CD14-positive monocyte (primary cell): ENCODE data around the gene RAB11FIP5. TPM values are rescaled to one million over a fixed set of nuclear protein-coding genes. Genes with fewer than 3 reads are reported as not detected.

Experiments
- DNase-seq, 3 donors: peaks; one replicate each; pipeline ENCODE4 v3.0.0-alpha.2; 2011 to 2022
- H2AFZ ChIP-seq: 2 replicates; pipeline ENCODE4 v1.6.0; 2012; ENCODE audit warnings: mild to moderate bottlenecking, low read depth, low read length, inconsistent platforms; ENCODE audit not compliant: insufficient read depth, poor library complexity, severe bottlenecking
- H3K27ac ChIP-seq, 2 donors: 1 replicate in 1 of 2; 2 replicates in 1 of 2; pipeline ENCODE4 v1.5.1; 2012 to 2013; ENCODE audit warnings: low read length in 2 of 2, control low read depth in 1 of 2, inconsistent platforms in 1 of 2, low read depth in 1 of 2, mild to moderate bottlenecking in 1 of 2
- H3K27me3 ChIP-seq, 2 donors: one replicate each; pipeline versions ENCODE4 v1.6.0 to v1.6.1; 2011 to 2013; ENCODE audit warnings: low read length in 2 of 2; ENCODE audit not compliant: control insufficient read depth in 2 of 2, insufficient read depth in 2 of 2
- H3K36me3 ChIP-seq, 2 donors: replicated peaks in 1 of 2; 1 replicate in 1 of 2; 2 replicates in 1 of 2; pipeline versions ENCODE4 v1.5.1 to v1.6.1; 2012 to 2013; ENCODE audit warnings: low read length in 2 of 2, control low read depth in 1 of 2, inconsistent platforms in 1 of 2, mild to moderate bottlenecking in 1 of 2; ENCODE audit not compliant: insufficient read depth in 2 of 2, control insufficient read depth in 1 of 2
- H3K4me1 ChIP-seq, 2 donors: 1 replicate in 1 of 2; 2 replicates in 1 of 2; pipeline versions ENCODE4 v1.5.1 to v1.6.1; 2012 to 2013; ENCODE audit warnings: low read length in 2 of 2, control low read depth in 1 of 2, inconsistent platforms in 1 of 2, mild to moderate bottlenecking in 1 of 2, moderate library complexity in 1 of 2; ENCODE audit not compliant: insufficient read depth in 2 of 2, control insufficient read depth in 1 of 2
- H3K4me2 ChIP-seq: replicated peaks from 2 replicates; pipeline ENCODE3; 2012; ENCODE audit warnings: low read length, moderate library complexity, mild to moderate bottlenecking; ENCODE audit not compliant: poor library complexity, severe bottlenecking; ENCODE audit errors: extremely low read depth
- H3K4me3 ChIP-seq, 3 experiments: fragments of 200-600 bp in 1 of 3; sonication (generic) in 1 of 3; replicated peaks in 1 of 3; 1 replicate in 2 of 3; 2 replicates in 1 of 3; pipeline ENCODE4 v1.5.1; 2011 to 2013; ENCODE audit warnings: low read length in 3 of 3, mild to moderate bottlenecking in 3 of 3, control low read depth in 2 of 3, low read depth in 2 of 3, inconsistent platforms in 1 of 3, moderate library complexity in 1 of 3
- H3K79me2 ChIP-seq: 2 replicates; pipeline ENCODE4 v1.6.0; 2012; ENCODE audit warnings: mild to moderate bottlenecking, control low read depth, inconsistent platforms, low read length, moderate library complexity; ENCODE audit not compliant: insufficient read depth
- H3K9ac ChIP-seq: 2 replicates; pipeline ENCODE4 v1.6.0; 2017; ENCODE audit warnings: low read length, mild to moderate bottlenecking; ENCODE audit not compliant: insufficient read depth, poor library complexity, severe bottlenecking
- H3K9me3 ChIP-seq, 2 donors: replicated peaks in 1 of 2; 1 replicate in 1 of 2; 2 replicates in 1 of 2; pipeline versions ENCODE4 v1.5.1 to v1.6.1; 2012 to 2013; ENCODE audit warnings: low read length in 2 of 2, control low read depth in 1 of 2; ENCODE audit not compliant: control insufficient read depth in 1 of 2, insufficient read depth in 1 of 2
- H4K20me1 ChIP-seq: 2 replicates; pipeline ENCODE4 v1.6.0; 2012; ENCODE audit warnings: mild to moderate bottlenecking, low read length, control low read depth, moderate library complexity; ENCODE audit not compliant: insufficient read depth
- H3K27ac Mint-ChIP-seq, 7 donors: one replicate each; pipeline ENCODE4 v1.8.0; 2020; ENCODE audit warnings: mild to moderate bottlenecking in 7 of 7, mixed read lengths in 7 of 7, moderate library complexity in 6 of 7, inconsistent platforms in 2 of 7
- H3K27me3 Mint-ChIP-seq, 3 donors: one replicate each; pipeline ENCODE4 v1.8.0; 2021 to 2022; ENCODE audit warnings: low read depth in 3 of 3, mild to moderate bottlenecking in 3 of 3, mixed read lengths in 3 of 3, moderate library complexity in 3 of 3, inconsistent platforms in 1 of 3
- H3K36me3 Mint-ChIP-seq, 2 donors: one replicate each; pipeline ENCODE4 v1.8.0; 2020; ENCODE audit warnings: mixed read lengths in 2 of 2, inconsistent platforms in 1 of 2, mild to moderate bottlenecking in 1 of 2
- H3K4me1 Mint-ChIP-seq: one replicate; pipeline ENCODE4 v1.8.0; 2020; ENCODE audit warnings: mild to moderate bottlenecking, mixed read lengths
- H3K4me3 Mint-ChIP-seq, 2 donors: one replicate each; pipeline ENCODE4 v1.8.0; 2020; ENCODE audit warnings: mild to moderate bottlenecking in 2 of 2, mixed read lengths in 2 of 2, moderate library complexity in 1 of 2
- H3K9me3 Mint-ChIP-seq, 7 donors: one replicate each; pipeline ENCODE4 v1.8.0; 2020 to 2022; ENCODE audit warnings: mixed read lengths in 7 of 7, mild to moderate bottlenecking in 6 of 7, moderate library complexity in 6 of 7, inconsistent platforms in 2 of 7
- WGBS: methylation state at CpG from one replicate; pipeline ENCODE4 v1.1.5; 2013; ENCODE audit warnings: missing lambda C conversion rate; ENCODE audit not compliant: insufficient coverage; 5-methylcytosine and 5-hydroxymethylcytosine counted together
- intact Hi-C, 2 donors: fragments of 100-400 bp; cut with micrococcal nuclease; formaldehyde crosslinking; loops; one replicate each; pipeline versions ENCODE4 v1.15.0 to v1.15.1; 2023
- polyA plus RNA-seq, 3 donors: library from polyadenylated mRNA; depleted of rRNA in 1 of 3; unstranded in 2 of 3; stranded (reverse) in 1 of 3; fragments of 300-500 nt in 2 of 3; fragments of >200 nt in 1 of 3; fragmentation: Illumina TruSeq in 2 of 3; gene quantifications; 1 replicate in 2 of 3; 2 replicates in 1 of 3; pipeline ENCODE4 v1.2.3, GENCODE V29; 2012 to 2021
- TF ChIP-seq, protein P1 (sequence below): fragments of 200-600 bp; IDR thresholded peaks from one replicate; pipeline ENCODE4 v1.8.0; 2022; ENCODE audit warnings: antibody characterized with exemption, mild to moderate bottlenecking

The RAB11FIP5 gene
- polyA plus RNA-seq, 3 donors: 0.57 to 0.93 (median 0.61) TPM

- Histone ChIP-seq H3K4me2 (no peak overlapping the region), H3K4me1 (peaks cover 12 to 33% of the 10 kb centered on the region in 2 donors), H2AFZ (no peak overlapping the region), H3K4me3 (no peak overlapping the region), H4K20me1 (no peaks in the 10 kb centered on the region), H3K79me2 (no peaks in the 10 kb centered on the region), H3K27me3 (peaks cover 37 to 59% of the 10 kb centered on the region in 2 donors), H3K36me3 (no peaks in the 10 kb centered on the region), H3K27ac (no peak overlapping the region), H3K9me3 (peaks cover 0 to 4% of the 10 kb centered on the region in 2 donors), H3K9ac (no peak overlapping the region)
- H3K36me3 Mint-ChIP-seq: peaks cover 3 to 12% of the 10 kb centered on the region in 2 donors
- peak overlapping the region in 2 of 7 donors; percentile 33 to 63 for H3K27ac Mint-ChIP-seq
- H3K9me3 Mint-ChIP-seq: peaks cover 0 to 17% (median 6%) of the 10 kb centered on the region in 7 donors
- intact Hi-C loops: no loop called here
- 80% methylated on average over 1 of the region's 4 CpGs for WGBS
- H3K4me3 Mint-ChIP-seq: peak overlapping the region in 1 of 2 donors; percentile 91
- peaks cover 26% of the 10 kb centered on the region for H3K4me1 Mint-ChIP-seq
- no peak for DNase-seq
- peaks cover 49 to 70% (median 65%) of the 10 kb centered on the region in 3 donors for H3K27me3 Mint-ChIP-seq
- TF ChIP-seq, protein P1, sequence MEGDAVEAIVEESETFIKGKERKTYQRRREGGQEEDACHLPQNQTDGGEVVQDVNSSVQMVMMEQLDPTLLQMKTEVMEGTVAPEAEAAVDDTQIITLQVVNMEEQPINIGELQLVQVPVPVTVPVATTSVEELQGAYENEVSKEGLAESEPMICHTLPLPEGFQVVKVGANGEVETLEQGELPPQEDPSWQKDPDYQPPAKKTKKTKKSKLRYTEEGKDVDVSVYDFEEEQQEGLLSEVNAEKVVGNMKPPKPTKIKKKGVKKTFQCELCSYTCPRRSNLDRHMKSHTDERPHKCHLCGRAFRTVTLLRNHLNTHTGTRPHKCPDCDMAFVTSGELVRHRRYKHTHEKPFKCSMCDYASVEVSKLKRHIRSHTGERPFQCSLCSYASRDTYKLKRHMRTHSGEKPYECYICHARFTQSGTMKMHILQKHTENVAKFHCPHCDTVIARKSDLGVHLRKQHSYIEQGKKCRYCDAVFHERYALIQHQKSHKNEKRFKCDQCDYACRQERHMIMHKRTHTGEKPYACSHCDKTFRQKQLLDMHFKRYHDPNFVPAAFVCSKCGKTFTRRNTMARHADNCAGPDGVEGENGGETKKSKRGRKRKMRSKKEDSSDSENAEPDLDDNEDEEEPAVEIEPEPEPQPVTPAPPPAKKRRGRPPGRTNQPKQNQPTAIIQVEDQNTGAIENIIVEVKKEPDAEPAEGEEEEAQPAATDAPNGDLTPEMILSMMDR: no peak
Measured at GRCh38 chr2:73110168-73111072, 2.3 kb downstream of the RAB11FIP5 start.

DNA sequence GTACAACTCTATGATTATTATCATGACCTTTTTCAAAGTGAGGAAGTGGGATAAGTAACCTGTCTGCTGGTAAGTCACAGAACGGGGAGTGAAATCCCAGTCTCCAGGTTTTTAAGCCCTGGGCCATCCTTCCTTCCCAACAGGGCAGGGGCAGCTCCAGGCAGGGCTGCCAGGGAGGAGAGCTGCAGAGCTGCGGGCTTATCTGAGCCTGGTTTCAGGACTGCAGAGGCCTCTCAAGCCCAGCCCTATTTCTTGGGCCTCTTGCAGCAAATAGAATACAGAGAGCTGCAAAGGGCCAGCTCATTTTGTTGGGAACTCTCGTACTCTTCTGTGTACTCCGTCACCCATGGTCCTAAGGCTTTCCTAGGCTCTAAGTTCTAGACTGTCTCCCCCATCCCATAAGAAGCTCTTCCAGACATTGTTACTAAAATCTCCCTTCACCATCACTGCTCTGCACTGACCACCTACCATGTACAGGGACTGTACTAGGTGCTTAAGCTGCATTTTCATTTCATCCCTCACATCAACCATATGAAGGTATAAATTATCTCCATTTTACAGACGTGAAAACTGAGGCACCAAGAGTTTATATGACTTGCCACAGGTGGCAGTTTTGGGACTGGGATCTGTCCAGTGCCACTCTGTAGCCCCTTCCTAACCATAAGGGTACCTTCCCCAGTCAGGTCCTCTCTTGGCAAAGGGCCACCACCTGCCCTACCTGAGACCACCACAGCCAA is 3.1 kb downstream of the RAB11FIP5 start:
- peaks cover 33 to 51% of the 10 kb centered on the region in 2 donors for H3K27me3 ChIP-seq
- H3K9ac ChIP-seq: no peak overlapping the region
- Mint-ChIP-seq H3K27ac (no peak overlapping the region), H3K9me3 (peaks cover 0 to 17% (median 6%) of the 10 kb centered on the region in 7 donors), H3K4me1 (peaks cover 31% of the 10 kb centered on the region), H3K27me3 (peaks cover 41 to 62% (median 58%) of the 10 kb centered on the region in 3 donors), H3K4me3 (no peak overlapping the region), H3K36me3 (peaks cover 3 to 12% of the 10 kb centered on the region in 2 donors)
- H3K4me1 ChIP-seq: peaks cover 12 to 33% of the 10 kb centered on the region in 2 donors
- no peak overlapping the region for H2AFZ ChIP-seq
- no peaks in the 10 kb centered on the region for H4K20me1 ChIP-seq
- no peaks in the 10 kb centered on the region for H3K79me2 ChIP-seq
- TF ChIP-seq, protein P1: no peak
- no peaks in the 10 kb centered on the region for H3K36me3 ChIP-seq
- no peak overlapping the region for H3K4me3 ChIP-seq
- 98% methylated on average over 5 of the region's 5 CpGs for WGBS
- no peak overlapping the region for H3K4me2 ChIP-seq
- no peak overlapping the region for H3K27ac ChIP-seq
- DNase-seq: no peak
- H3K9me3 ChIP-seq: peaks cover 0 to 4% of the 10 kb centered on the region in 2 donors
- intact Hi-C loops: no loop called here
